NCI-H1694 (cell line): ENCODE results near the gene CDC42EP3.

ENCODE experiments used
- DNase-seq: peaks from one replicate; lab custom pipeline; 2025; lab: John Stamatoyannopoulos, UW

The CDC42EP3 gene

GRCh38 chr2:37618326-37618725, 53.1 kb downstream of the CDC42EP3 start:
- DNase-seq, result no peak

- no peak for DNase-seq
These were observed 54.1 kb downstream of the CDC42EP3 start for GRCh38 chr2:37617119-37617892.

- DNase-seq, result no peak
These were observed 54.8 kb downstream of the CDC42EP3 start for GRCh38 chr2:37616677-37617005.

DNA sequence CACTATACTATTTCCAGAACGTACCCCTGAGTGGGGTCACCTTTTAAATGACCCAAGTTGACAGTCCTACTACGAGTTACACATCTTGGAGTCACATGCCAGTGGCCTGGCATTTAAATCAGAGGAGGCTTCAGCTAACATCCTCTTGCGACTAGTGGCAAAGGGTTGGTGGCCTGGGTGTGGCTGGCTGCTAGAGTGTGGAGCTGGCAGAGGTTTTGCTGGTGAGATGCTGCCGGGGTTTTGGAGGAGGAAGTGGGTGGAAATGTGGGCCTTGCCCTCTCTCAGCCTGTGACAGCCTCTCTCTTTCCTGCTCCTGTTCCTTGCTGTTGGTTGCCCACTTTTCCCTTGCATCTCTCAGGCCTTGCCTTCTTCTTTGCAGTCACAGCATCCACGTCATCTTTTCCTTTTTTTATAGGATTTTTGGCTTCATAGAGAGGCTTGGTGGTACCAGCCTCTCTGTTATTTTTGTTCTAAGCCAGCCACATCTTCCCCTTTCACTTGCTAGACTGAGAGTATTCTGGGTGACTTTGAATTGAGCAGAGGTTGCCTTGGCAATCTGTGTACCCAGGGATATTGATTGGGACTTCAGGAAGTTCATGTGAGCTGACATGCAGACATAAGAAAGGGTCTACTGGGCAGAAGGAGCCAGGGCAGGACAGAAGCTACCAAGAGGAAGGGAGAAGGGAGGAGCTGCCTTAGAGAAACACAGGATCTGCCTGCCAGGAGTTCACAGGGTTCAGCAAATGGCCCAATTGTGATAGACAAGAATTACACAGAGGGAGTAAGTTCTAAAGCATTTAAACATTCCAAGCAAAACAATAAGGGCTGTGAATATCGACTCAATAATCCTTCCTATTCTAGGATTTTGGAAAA, 55.4 kb downstream of the CDC42EP3 start:
- no peak for DNase-seq

- no peak for DNase-seq
These were observed 57.2 kb downstream of the CDC42EP3 start for GRCh38 chr2:37614061-37614738.

GRCh38 chr2:37612382-37612781, 59.1 kb downstream of the CDC42EP3 start:
- no peak for DNase-seq

DNA sequence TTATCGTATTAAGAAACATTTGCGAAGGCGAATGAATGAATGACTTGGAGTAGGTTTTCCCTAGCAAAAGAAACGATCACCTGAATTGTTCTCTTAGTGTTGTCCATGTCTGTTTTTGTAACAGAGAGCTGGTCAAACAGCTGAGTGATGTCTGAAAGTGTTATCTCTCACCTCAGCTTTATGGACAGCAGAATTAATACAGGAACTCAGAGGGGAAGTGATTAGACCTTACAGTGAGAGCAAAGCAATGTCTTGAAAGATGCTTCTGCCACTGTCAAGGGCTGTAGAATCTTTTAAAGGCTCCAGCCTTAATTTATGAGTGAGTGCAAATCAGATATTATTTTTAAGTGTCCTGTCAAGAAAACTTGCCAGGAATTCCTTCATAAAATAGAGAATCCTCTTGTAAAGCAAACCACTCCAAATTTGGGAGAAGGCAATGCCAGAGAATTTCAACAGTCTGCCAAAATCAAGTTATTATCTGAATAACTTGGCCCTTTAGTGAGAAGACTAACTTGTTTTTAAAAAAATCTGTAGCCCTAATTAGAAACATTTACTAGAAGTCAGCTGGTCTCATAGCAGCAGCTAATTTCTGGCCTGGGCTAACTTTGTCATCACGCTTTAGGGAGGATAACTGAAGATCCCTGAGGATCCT, 60.7 kb downstream of the CDC42EP3 start:
- DNase-seq, result no peak

- DNase-seq, result no peak
These were observed 61.7 kb downstream of the CDC42EP3 start for GRCh38 chr2:37609782-37610181.

DNA sequence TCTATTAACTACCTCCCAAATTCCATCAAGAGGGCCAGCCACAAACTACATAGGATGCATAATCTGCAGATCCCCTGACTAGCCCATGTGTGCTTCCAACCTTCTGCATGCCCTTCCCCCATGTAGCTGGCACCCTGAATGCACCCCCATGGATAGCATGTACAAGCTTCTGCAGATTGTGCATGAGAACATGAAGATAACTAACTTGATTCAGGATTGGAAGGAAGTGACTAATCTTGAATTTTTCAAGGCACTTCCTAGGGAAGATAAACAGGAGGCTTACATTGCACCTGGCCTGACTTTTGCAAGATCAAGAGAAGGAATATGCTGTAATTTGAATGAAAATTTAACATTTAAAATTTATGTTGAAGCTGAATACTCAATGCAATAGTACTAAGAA, 66.7 kb downstream of the CDC42EP3 start:
- no peak for DNase-seq

GRCh38 chr2:37602702-37603101, 68.7 kb downstream of the CDC42EP3 start:
- DNase-seq, result no peak

DNA sequence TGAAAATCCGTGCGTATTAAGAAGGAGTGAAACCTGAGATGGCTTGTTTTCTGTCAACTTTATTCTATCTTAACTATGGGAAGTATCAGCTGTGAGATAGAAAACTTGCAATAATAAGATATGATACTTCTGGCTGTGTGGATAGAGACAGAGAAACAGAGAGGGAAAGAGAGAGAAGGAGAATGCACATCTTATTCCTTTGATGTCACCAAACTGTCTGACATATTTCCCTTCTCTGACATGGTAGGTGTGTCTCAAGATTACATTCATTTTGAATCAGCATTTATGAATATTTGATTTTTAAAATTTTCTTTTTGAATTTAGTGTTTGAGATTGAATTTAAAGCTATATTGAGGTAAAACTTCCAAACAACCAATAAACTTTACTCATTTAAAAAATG, 69.4 kb downstream of the CDC42EP3 start:
- no peak for DNase-seq

GRCh38 chr2:37601569-37601968, 69.9 kb downstream of the CDC42EP3 start:
- no peak for DNase-seq

- no peak for DNase-seq
These were observed 70.7 kb downstream of the CDC42EP3 start for GRCh38 chr2:37600735-37601134.

- DNase-seq, result no peak
These were observed 71.5 kb downstream of the CDC42EP3 start for GRCh38 chr2:37599688-37600525.

- DNase-seq, result no peak
These were observed 77.7 kb downstream of the CDC42EP3 start for GRCh38 chr2:37593694-37594093.

- DNase-seq, result no peak
These were observed 78.4 kb downstream of the CDC42EP3 start for GRCh38 chr2:37593024-37593423.
